ENCODE data around the gene MYO3B.

The MYO3B gene

DNA sequence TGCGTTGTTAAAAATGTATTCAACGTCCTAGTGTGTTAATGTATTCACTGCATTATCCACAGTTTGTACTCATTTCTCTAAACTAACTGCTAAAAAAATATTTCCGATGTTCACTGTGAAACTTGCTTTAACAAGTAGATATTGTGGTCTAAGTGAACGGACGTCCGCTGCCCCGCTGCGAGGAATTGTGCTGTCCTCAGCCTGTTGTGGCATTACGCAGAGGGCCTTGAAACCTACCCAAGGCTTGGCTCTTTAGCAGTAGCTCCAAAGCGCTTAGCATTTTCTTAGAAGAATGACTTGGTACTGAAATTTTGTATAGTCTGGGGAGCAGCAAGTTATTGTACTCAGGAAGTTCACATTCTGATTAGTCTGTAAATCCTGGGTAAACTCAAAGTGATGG lies 400.7 kb downstream of the MYO3B start:
- no peak for FAIRE-seq
- no peak for DNase-seq (ENCODE audit: insufficient read length, low spot score)
- TF ChIP-seq SPI1 (IDR thresholded peaks at IDR 0.05; ENCODE audit: low read depth, low read length), result no peak
- TF ChIP-seq POLR2AphosphoS5 (IDR thresholded peaks at IDR 0.05; ENCODE audit: low read depth, low read length), result no peak
- no peak for TF ChIP-seq POLR2A (IDR thresholded peaks at IDR 0.05; ENCODE audit: low read depth, low read length)
- no peak for TF ChIP-seq PAX5 (IDR thresholded peaks at IDR 0.05; ENCODE audit: insufficient read depth, low read length, severe bottlenecking)
- no peak for TF ChIP-seq TAF1 (IDR thresholded peaks at IDR 0.05; ENCODE audit: low read depth, low read length)

DNA sequence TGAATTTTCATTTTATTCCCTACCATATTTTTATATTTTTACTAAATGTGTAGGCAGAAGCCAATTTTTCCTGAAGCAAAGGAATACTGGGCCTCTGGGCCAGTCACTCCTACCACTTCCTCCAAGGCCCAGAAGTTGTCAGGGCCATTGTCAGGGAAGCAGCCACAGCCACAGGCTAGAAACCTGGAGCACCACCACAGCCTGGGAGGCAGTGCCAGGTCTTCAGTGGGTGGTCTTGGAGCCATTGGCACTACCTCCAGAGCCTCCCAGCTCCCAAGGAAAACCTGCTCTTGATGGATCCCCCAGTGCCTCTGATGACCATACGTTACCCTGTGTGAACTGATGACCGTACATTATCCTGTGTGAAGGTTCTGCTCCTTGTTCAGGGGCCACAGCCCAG lies 401.6 kb downstream of the MYO3B start:
- TF ChIP-seq POLR2A (IDR thresholded peaks at IDR 0.05; ENCODE audit: low read depth, low read length) (no peak), PAX5 (IDR thresholded peaks at IDR 0.05; ENCODE audit: insufficient read depth, low read length, severe bottlenecking) (no peak), TAF1 (IDR thresholded peaks at IDR 0.05; ENCODE audit: low read depth, low read length) (no peak), SPI1 (IDR thresholded peaks at IDR 0.05; ENCODE audit: low read depth, low read length) (no peak), POLR2AphosphoS5 (IDR thresholded peaks at IDR 0.05; ENCODE audit: low read depth, low read length) (no peak), POU2F2 (IDR thresholded peaks at IDR 0.05; ENCODE audit: low read depth, low read length) (no peak)
- no peak for DNase-seq (ENCODE audit: insufficient read length, low spot score)
- FAIRE-seq, result no peak

DNA sequence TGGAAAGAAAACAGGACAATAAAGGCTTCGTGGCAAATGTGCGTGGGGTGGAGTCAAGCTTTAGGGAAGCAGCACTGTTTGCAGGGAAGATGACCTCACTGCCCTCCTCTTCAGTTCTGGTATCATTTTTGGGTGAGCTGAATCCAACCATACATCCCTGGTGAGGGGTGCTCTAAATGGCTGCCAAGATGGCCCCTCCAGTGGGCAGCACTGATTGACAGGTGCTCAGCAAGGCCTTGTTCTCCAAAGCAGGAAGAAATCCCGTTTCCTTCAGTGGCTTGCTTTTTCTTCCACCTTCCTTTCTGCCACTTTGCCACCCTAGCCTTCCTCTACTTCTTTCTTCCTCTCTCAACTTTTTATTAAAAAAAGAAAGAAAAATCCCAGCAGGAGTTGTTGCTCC lies 404.4 kb downstream of the MYO3B start:
- FAIRE-seq (no peak), DNase-seq (ENCODE audit: insufficient read length, low spot score) (no peak)
- TF ChIP-seq SPI1 (IDR thresholded peaks at IDR 0.05; ENCODE audit: low read depth, low read length), result no peak
- TF ChIP-seq POU2F2 (IDR thresholded peaks at IDR 0.05; ENCODE audit: low read depth, low read length), result no peak
- TF ChIP-seq TAF1 (IDR thresholded peaks at IDR 0.05; ENCODE audit: low read depth, low read length), result no peak
- no peak for TF ChIP-seq POLR2AphosphoS5 (IDR thresholded peaks at IDR 0.05; ENCODE audit: low read depth, low read length)
- no peak for TF ChIP-seq POLR2A (IDR thresholded peaks at IDR 0.05; ENCODE audit: low read depth, low read length)
- no peak for TF ChIP-seq PAX5 (IDR thresholded peaks at IDR 0.05; ENCODE audit: insufficient read depth, low read length, severe bottlenecking)

DNA sequence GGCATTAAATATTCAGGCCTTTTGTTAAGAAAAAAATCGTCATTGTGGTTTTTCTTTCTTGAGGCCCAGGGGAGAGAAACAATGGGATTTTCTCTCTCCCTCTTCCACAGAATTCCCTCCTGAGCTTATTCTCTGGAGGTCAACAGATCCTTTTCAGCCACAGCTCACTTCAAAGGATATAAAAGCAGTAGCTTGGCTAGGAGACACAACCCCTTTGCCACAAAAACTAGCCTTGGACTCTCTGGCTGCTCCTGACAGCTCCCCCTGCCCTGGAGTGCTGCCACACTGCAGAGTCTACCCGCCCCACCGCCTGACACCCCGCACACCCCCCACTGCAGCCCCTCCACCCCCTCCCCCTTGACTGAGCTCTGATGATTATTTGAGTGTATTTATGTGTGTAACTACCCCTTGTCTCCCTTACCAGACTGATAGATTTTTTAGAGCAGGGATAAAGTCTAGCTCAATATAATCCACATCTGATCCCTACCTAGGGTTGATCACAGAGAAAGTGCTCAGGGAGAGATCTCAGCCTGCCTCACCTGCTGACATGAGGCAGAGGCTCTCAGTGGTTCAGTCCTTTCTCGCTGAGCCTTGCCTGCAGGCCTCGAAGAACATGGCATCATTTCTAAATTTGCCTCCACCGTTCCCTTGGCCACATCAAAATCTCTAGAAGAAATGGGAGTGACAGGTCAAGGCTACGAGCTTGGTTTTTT lies 405.0 kb downstream of the MYO3B start:
- DNase-seq (ENCODE audit: insufficient read length, low spot score), result no peak
- TF ChIP-seq SPI1 (IDR thresholded peaks at IDR 0.05; ENCODE audit: low read depth, low read length) (no peak), TAF1 (IDR thresholded peaks at IDR 0.05; ENCODE audit: low read depth, low read length) (no peak), PAX5 (IDR thresholded peaks at IDR 0.05; ENCODE audit: insufficient read depth, low read length, severe bottlenecking) (no peak), POLR2A (IDR thresholded peaks at IDR 0.05; ENCODE audit: low read depth, low read length) (no peak), POLR2AphosphoS5 (IDR thresholded peaks at IDR 0.05; ENCODE audit: low read depth, low read length) (no peak), POU2F2 (IDR thresholded peaks at IDR 0.05; ENCODE audit: low read depth, low read length) (no peak)
- no peak for FAIRE-seq

DNA sequence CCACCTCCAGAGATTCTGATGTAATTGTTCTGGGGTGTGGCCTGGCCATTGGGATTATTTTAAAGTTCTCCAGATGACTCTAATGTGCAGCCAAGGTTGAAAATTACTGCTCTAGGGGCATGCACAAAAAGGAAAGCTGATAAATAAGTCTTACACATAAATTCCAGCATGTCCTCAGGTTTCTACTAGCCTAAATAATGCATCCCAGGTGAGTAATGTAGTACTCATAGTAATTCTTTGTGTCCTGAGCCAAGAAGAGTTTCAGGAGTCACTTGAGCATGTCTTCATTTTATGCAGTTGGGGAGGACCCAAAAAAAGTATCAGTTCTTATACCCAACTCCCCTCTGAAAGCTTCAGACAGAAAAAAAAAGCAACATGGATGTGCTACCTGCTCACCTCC lies 407.1 kb downstream of the MYO3B start:
- DNase-seq (ENCODE audit: insufficient read length, low spot score), result no peak
- TF ChIP-seq PAX5 (IDR thresholded peaks at IDR 0.05; ENCODE audit: insufficient read depth, low read length, severe bottlenecking) (no peak), POLR2AphosphoS5 (IDR thresholded peaks at IDR 0.05; ENCODE audit: low read depth, low read length) (no peak), SPI1 (IDR thresholded peaks at IDR 0.05; ENCODE audit: low read depth, low read length) (no peak), TAF1 (IDR thresholded peaks at IDR 0.05; ENCODE audit: low read depth, low read length) (no peak), POU2F2 (IDR thresholded peaks at IDR 0.05; ENCODE audit: low read depth, low read length) (no peak), POLR2A (IDR thresholded peaks at IDR 0.05; ENCODE audit: low read depth, low read length) (no peak)
- no peak for FAIRE-seq

DNA sequence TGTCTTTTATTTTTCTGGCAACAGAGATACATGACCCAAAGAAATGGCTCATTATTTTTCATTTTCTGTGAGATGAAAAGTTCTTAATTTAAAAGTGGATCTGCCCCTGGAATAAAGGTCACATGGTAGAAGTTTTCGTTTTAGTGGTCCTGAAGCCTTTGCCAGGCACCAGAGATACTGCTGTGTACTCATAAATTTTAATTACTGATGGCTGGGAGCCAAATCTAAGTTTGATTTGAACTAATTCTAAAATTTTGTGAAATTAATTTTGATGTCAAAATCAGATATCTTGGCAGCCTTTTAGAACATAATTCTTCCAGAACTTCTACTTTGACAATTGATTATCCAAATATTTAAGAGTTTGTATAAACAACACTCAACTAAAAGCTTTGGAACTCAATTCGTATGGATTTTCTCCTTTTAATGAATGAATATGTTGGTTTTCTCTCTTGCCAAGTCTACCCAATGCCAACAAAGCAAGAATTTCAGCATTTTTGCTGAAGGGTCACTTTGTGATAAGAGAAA lies 408.7 kb downstream of the MYO3B start:
- DNase-seq (ENCODE audit: insufficient read length, low spot score) (no peak), FAIRE-seq (no peak)
- no peak for TF ChIP-seq TAF1 (IDR thresholded peaks at IDR 0.05; ENCODE audit: low read depth, low read length)

DNA sequence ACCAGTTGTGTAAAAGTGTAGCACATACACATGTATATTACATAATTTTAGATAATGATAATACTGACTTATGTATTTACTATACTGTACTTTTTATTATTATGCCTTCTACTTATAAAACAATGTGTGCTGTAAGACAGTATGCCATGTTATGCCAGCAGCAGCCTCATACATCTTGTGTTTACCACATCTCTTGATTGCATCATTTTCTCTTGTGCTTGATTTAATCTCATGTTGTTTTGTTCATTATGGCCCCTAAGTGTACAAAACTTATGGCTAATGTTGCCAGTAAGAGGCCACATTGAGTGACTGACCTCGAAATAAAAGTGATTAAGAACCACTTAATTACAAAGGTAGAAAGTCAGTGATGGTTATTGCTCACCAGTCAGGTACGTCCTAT lies 409.2 kb downstream of the MYO3B start:
- DNase-seq (ENCODE audit: insufficient read length, low spot score), result no peak
- no peak for TF ChIP-seq POLR2A (IDR thresholded peaks at IDR 0.05; ENCODE audit: low read depth, low read length)
- no peak for TF ChIP-seq TAF1 (IDR thresholded peaks at IDR 0.05; ENCODE audit: low read depth, low read length)
- no peak for TF ChIP-seq POU2F2 (IDR thresholded peaks at IDR 0.05; ENCODE audit: low read depth, low read length)
- no peak for TF ChIP-seq PAX5 (IDR thresholded peaks at IDR 0.05; ENCODE audit: insufficient read depth, low read length, severe bottlenecking)
- no peak for FAIRE-seq

DNA sequence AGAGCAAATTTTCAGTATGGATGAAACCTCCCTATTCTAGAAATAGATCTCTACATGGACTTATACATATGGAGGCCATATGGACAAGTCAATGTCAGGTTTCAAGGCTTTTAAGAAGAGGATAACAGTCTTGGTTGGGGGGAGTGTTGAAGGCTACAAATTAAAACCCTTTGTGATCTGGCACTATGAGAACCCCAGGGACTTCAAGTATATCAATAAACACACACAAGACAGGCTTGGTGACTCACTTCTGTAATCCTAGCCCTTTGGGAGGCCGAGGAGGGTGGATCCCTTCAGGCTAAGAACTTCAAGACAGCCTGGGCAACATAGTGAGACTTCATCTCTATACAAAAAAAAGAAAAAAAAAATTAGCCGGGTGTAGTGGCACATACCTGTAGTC lies 410.0 kb downstream of the MYO3B start:
- no peak for FAIRE-seq

DNA sequence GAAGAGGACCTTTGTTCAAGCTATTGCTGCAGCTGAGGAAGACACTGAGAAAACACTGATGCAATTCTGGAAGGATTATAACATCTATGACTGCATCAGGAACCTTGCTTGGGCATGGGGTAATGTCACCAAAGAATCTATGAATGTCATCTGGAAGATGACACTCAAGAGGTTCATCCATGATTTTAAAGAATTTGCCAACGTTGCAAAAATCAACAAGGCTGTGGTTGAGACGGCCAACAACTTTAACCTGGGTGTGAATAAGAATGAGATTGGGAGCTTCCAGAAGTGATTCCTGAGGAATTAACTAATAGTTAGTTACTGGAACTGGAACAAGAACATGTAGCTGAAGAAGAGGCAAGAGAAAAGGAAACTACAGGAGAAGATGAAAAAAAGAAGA lies 410.8 kb downstream of the MYO3B start:
- TF ChIP-seq POU2F2 (IDR thresholded peaks at IDR 0.05; ENCODE audit: low read depth, low read length) (no peak), SPI1 (IDR thresholded peaks at IDR 0.05; ENCODE audit: low read depth, low read length) (no peak), POLR2A (IDR thresholded peaks at IDR 0.05; ENCODE audit: low read depth, low read length) (no peak), TAF1 (IDR thresholded peaks at IDR 0.05; ENCODE audit: low read depth, low read length) (no peak), PAX5 (IDR thresholded peaks at IDR 0.05; ENCODE audit: insufficient read depth, low read length, severe bottlenecking) (no peak), POLR2AphosphoS5 (IDR thresholded peaks at IDR 0.05; ENCODE audit: low read depth, low read length) (no peak)
- DNase-seq (ENCODE audit: insufficient read length, low spot score), result no peak
- FAIRE-seq, result no peak

More for the DNA sequence above, 410.0 kb downstream of the MYO3B start:
- TF ChIP-seq POU2F2 (IDR thresholded peaks at IDR 0.05; ENCODE audit: low read depth, low read length) (no peak), POLR2A (IDR thresholded peaks at IDR 0.05; ENCODE audit: low read depth, low read length) (no peak), POLR2AphosphoS5 (IDR thresholded peaks at IDR 0.05; ENCODE audit: low read depth, low read length) (no peak), PAX5 (IDR thresholded peaks at IDR 0.05; ENCODE audit: insufficient read depth, low read length, severe bottlenecking) (no peak), SPI1 (IDR thresholded peaks at IDR 0.05; ENCODE audit: low read depth, low read length) (no peak), TAF1 (IDR thresholded peaks at IDR 0.05; ENCODE audit: low read depth, low read length) (no peak)
- no peak for DNase-seq (ENCODE audit: insufficient read length, low spot score)

DNA sequence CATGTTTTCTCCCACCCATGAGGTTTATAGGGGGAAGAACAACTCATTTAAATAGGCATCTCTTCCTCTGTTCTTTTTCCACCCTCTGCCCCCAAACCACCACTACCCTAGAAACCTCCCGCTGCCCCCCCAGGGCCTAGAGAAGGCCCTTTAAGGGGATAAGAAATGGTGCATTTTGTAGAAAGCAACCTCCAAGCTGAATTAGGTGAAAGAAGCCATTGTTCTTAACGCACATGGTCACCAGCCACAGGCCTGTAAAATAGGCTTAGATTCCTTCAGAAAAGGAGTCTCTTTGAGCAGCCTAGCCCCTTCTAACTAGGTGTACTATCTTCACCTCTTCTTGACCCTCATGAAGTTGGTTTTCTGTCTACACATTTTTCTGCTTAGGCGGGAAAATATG lies 418.6 kb downstream of the MYO3B start:
- FAIRE-seq, result no peak
- no peak for DNase-seq (ENCODE audit: insufficient read length, low spot score)
- no peak for TF ChIP-seq SPI1 (IDR thresholded peaks at IDR 0.05; ENCODE audit: low read depth, low read length)

Data from GM12891 (cell line).